Endothelial cell of umbilical vein (primary cell): ENCODE results near the gene FOCAD. TPM values are rescaled to one million over a fixed set of nuclear protein-coding genes. Genes with fewer than 3 reads are reported as not detected.
A peak's percentile ranks its signal among the peaks of the same experiment; 100 is the strongest.

Experiments
- Bru-seq: library from RNA; stranded (reverse); fragments of 400-500 nt; gene quantifications from one replicate; lab custom pipeline; 2021; lab: Mats Ljungman, UMichigan
- BruChase-seq, 2 experiments: library from RNA; stranded (reverse); fragments of 400-500 nt; gene quantifications; one replicate each; lab custom pipeline; 2021; lab: Mats Ljungman, UMichigan
- BruUV-seq: library from RNA; stranded (reverse); fragments of 400-500 nt; replicated peaks from 2 replicates; lab custom pipeline; 2021; lab: Mats Ljungman, UMichigan
- CTCF ChIA-PET: fragments of 300-600, 350-600 bp; sonication (Branson Sonifier 250); formaldehyde crosslinking; loops from one replicate; lab custom pipeline; 2021; ENCODE audit warnings: antibody characterized with exemption, inconsistent platforms; lab: Charles Lee
- POLR2A ChIA-PET: fragments of 300-600, 350-600 bp; sonication (Branson Sonifier 250); formaldehyde crosslinking; loops from one replicate; lab custom pipeline; 2021; ENCODE audit warnings: antibody characterized with exemption, inconsistent platforms; lab: Charles Lee
- DNase-seq: peaks from one replicate; pipeline ENCODE4 v3.0.0-alpha.2; 2011; ENCODE audit warnings: low read depth, low spot score
- FAIRE-seq: peaks from 2 replicates; lab custom pipeline; 2011; peaks lifted over from hg19 to GRCh38; lab: Jason Lieb, UNC
- H2AFZ ChIP-seq: 2 replicates; pipeline ENCODE4 v1.6.0; 2012; ENCODE audit warnings: low read depth, low read length, control low read depth, inconsistent platforms
- H3K27ac ChIP-seq: 2 replicates; pipeline ENCODE4 v1.5.1; 2011; ENCODE audit warnings: low read depth, mild to moderate bottlenecking, control low read depth, low read length, moderate library complexity; ENCODE audit not compliant: insufficient read depth
- H3K27me3 ChIP-seq, 2 experiments: 2 replicates each; pipeline versions ENCODE4 v1.6.0 to v1.6.1; 2011; ENCODE audit warnings: low read length in 2 of 2, mixed read lengths in 1 of 2; ENCODE audit not compliant: control insufficient read depth in 2 of 2, insufficient read depth in 2 of 2
- H3K36me3 ChIP-seq, 2 experiments: 2 replicates in 1 of 2; 3 replicates in 1 of 2; pipeline ENCODE4 v1.5.1; 2011; ENCODE audit warnings: low read length in 2 of 2, mild to moderate bottlenecking in 1 of 2, moderate library complexity in 1 of 2; ENCODE audit not compliant: control insufficient read depth in 2 of 2, insufficient read depth in 2 of 2; ENCODE audit errors: extremely low read depth in 1 of 2
- H3K4me1 ChIP-seq: 3 replicates; pipeline ENCODE4 v1.5.1; 2011; ENCODE audit warnings: mild to moderate bottlenecking, low read length; ENCODE audit not compliant: control insufficient read depth, insufficient read depth; ENCODE audit errors: extremely low read depth
- H3K4me2 ChIP-seq: 2 replicates; pipeline ENCODE4 v1.6.1; 2011; ENCODE audit warnings: low read length, control low read depth, mixed read lengths; ENCODE audit not compliant: insufficient read depth
- H3K4me3 ChIP-seq, 3 experiments: fragments of 200-600 bp in 1 of 3; sonication (generic), shearing (Covaris generic) in 1 of 3; replicated peaks in 1 of 3; 2 replicates each; pipeline ENCODE4 v1.5.1; 2011 to 2016; ENCODE audit warnings: control low read depth in 3 of 3, low read length in 3 of 3, mild to moderate bottlenecking in 2 of 3, inconsistent platforms in 1 of 3, low read depth in 1 of 3, moderate library complexity in 1 of 3; ENCODE audit not compliant: insufficient read depth in 1 of 3
- H3K79me2 ChIP-seq: 2 replicates; pipeline ENCODE4 v1.6.0; 2012; ENCODE audit warnings: low read length, inconsistent platforms; ENCODE audit not compliant: control insufficient read depth, insufficient read depth
- H3K9ac ChIP-seq: replicated peaks from 2 replicates; pipeline ENCODE3; 2011; ENCODE audit warnings: low read length, control low read depth; ENCODE audit not compliant: insufficient read depth; ENCODE audit errors: extremely low read depth
- H3K9me1 ChIP-seq: replicated peaks from 3 replicates; pipeline ENCODE4 v1.6.0; 2011; ENCODE audit warnings: mild to moderate bottlenecking, low read length; ENCODE audit not compliant: control insufficient read depth, insufficient read depth; ENCODE audit errors: extremely low read depth
- H3K9me3 ChIP-seq: replicated peaks from 2 replicates; pipeline ENCODE4 v1.5.1; 2012; ENCODE audit warnings: low read length, inconsistent platforms; ENCODE audit not compliant: control insufficient read depth, insufficient read depth
- H4K20me1 ChIP-seq: replicated peaks from 2 replicates; pipeline ENCODE3; 2011; ENCODE audit warnings: mild to moderate bottlenecking, low read length; ENCODE audit not compliant: control insufficient read depth, insufficient read depth; ENCODE audit errors: extremely low read depth
- EZH2 ChIP-seq: IDR thresholded peaks from 2 replicates; pipeline ENCODE4 v1.6.1; 2012; ENCODE audit warnings: borderline replicate concordance, low read depth, mild to moderate bottlenecking, moderate library complexity, low read length, inconsistent platforms; ENCODE audit not compliant: severe bottlenecking
- FOS ChIP-seq: IDR thresholded peaks from 2 replicates; pipeline ENCODE4 v1.6.1; 2011; ENCODE audit warnings: mild to moderate bottlenecking, low read length, moderate library complexity, borderline replicate concordance; ENCODE audit not compliant: insufficient read depth
- GATA2 ChIP-seq: IDR thresholded peaks from 2 replicates; pipeline ENCODE4 v1.7.0; 2011; ENCODE audit warnings: low read depth, mild to moderate bottlenecking, moderate library complexity, mixed read lengths, low read length; ENCODE audit not compliant: insufficient read length, insufficient read depth
- JUN ChIP-seq: IDR thresholded peaks from 2 replicates; pipeline ENCODE4 v1.6.1; 2011; ENCODE audit warnings: borderline replicate concordance, low read depth; ENCODE audit not compliant: insufficient read length, insufficient read depth
- MYC ChIP-seq: IDR thresholded peaks from one replicate; pipeline ENCODE4 v1.6.1; 2011; ENCODE audit warnings: mild to moderate bottlenecking, low read depth, low read length
- POLR2A ChIP-seq: IDR thresholded peaks from 2 replicates; pipeline ENCODE4 v1.6.1; 2012; ENCODE audit warnings: low read depth, mild to moderate bottlenecking, control low read depth, low read length
- POLR2AphosphoS5 ChIP-seq: IDR thresholded peaks from 2 replicates; pipeline ENCODE4 v1.6.1; 2012; ENCODE audit warnings: low read depth, mild to moderate bottlenecking, control low read depth, low read length, moderate library complexity; ENCODE audit not compliant: insufficient read depth
- dilution Hi-C: fragments of 300-500 bp; cut with MboI; formaldehyde crosslinking; loops from one replicate; pipeline ENCODE4 v1.15.0; 2019; ENCODE audit warnings: low sequenced_read_pairs; ENCODE audit not compliant: extremely low pct_ligation_motif_present
- intact Hi-C: fragments of 100-400 bp; cut with micrococcal nuclease; formaldehyde crosslinking; loops from one replicate; pipeline ENCODE4 v1.10.0; 2022
- long read RNA-seq: library from polyadenylated mRNA; stranded (forward); transcript quantifications from one replicate; pipeline ENCODE4 v2.0.0, GENCODE V29; 2021
- polyA minus RNA-seq, 3 experiments: library from RNA; depleted of rRNA, polyadenylated mRNA; stranded (reverse); fragments of >200 nt; gene quantifications; 1 replicate in 1 of 3; 2 replicates in 2 of 3; pipeline ENCODE4 v1.2.3, GENCODE V29; 2011
- polyA plus RNA-seq, 4 experiments: library from polyadenylated mRNA; depleted of rRNA in 3 of 4; stranded (reverse) in 3 of 4; unstranded in 1 of 4; fragments of >200 nt; gene quantifications; 2 replicates each; pipeline versions ENCODE4 v1.2.1 to v1.2.3, GENCODE V29; 2011 to 2012; ENCODE audit warnings: missing spikeins in 1 of 4
- total RNA-seq: library from RNA; stranded (reverse); gene quantifications from 2 replicates; pipeline ENCODE4 v1.2.3, GENCODE V29; 2021
- TF ChIP-seq, protein P1 (sequence below): IDR thresholded peaks from 2 replicates; pipeline ENCODE4 v1.6.1; 2011; ENCODE audit not compliant: insufficient read depth, insufficient read length

Gene FOCAD
- 59.4 and 66.9 TPM in 2 replicates for total RNA-seq
- polyA plus RNA-seq = 26.7 and 27.7 TPM in 2 replicates
- polyA plus RNA-seq (2011; cell fraction: cytosol; rRNA removed) = 31.7 and 32.3 TPM in 2 replicates
- polyA plus RNA-seq (2011; cell fraction: nucleus; rRNA removed) = 86.0 and 90.1 TPM in 2 replicates
- polyA plus RNA-seq (2012) = 47.6 and 61.4 TPM in 2 replicates
- polyA minus RNA-seq = 196 and 222 TPM in 2 replicates
- 26.6 TPM for polyA minus RNA-seq (2011; cell fraction: cytosol; rRNA and poly(A)+ RNA removed)
- 215 and 380 TPM in 2 replicates for polyA minus RNA-seq (2011; cell fraction: nucleus; rRNA and poly(A)+ RNA removed)
- Bru-seq, nascent RNA = percentile 91 among the genes with signal in this experiment
- BruChase-seq, experiment 1, labeled RNA remaining after a 6-hour chase = percentile 62 among the genes with signal in this experiment
- BruChase-seq, experiment 2, labeled RNA remaining after a 2-hour chase = percentile 73 among the genes with signal in this experiment
- long read RNA-seq, full-length matches to known transcripts = 19 of 114 reads
- long read RNA-seq, partial matches to known transcripts = 25 of 114 reads
- long read RNA-seq, other reads (novel, unspliced or antisense) = 70 of 114 reads

DNA sequence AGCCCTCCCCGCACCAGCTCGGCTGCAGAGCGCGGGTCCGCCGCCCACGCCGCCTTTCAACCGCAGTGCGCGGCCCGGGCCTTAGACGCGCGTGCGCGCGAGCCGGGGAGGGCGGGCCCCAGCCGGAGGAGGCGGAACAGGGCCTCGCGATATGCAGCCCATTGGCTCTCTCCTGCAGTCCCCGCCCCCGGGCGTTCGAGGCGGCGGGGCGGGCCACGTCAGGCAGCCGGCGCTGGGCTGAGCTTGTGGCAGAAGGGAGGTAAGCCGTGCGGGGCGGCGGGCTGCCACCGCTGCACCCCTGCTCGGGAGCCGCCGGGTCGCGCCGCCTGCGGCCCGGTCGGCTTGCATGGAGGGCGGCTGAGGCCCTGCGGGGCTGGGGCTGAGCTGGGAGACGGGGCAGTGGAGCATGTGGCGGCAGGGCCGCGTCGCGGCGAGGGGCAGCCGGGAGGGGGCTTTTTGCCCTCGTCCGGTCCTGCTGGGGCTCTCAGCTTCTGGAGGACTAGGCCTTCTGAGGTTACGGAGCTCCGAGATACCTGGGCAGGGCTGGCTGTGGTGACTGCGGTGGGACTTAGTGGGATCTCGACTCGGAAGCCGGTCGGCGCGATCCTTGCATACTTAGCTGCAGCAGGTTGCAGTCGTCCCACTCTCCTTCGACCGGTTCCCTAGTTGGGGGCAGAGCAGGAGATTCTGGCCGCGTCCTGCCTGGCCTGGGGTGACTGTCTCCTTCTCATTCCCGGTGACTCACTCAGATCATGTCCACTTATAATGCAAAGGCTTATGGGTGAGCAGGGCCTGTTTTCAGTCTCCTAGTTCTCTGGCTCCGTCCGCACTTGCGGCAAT, at the start of gene FOCAD:
Gene FOCAD, plus strand, starts transcription at position 225 of the 840 bp plus-strand sequence. CDS start 31,095 bp downstream, outside the sequence.
- dilution Hi-C loops = no loop called here

More for the DNA sequence above, at the start of gene FOCAD:
- Histone ChIP-seq H3K4me1 (peaks cover 30% of the 10 kb centered on the region), H4K20me1 (peaks cover 3% of the 10 kb centered on the region), H3K27me3 (no peaks in the 10 kb centered on the region), H3K4me2 (peak within 1 kb of the TSS; percentile 98), H3K9me3 (no peaks in the 10 kb centered on the region), H3K9me1 (no peaks in the 10 kb centered on the region), H3K9ac (peak within 1 kb of the TSS; percentile 92), H3K27ac (peak within 1 kb of the TSS; percentile 91), H2AFZ (peak within 1 kb of the TSS; percentile 88), H3K4me3 (peak within 1 kb of the TSS; percentile 69 to 83 (median 73)), H3K36me3 (no peaks in the 10 kb centered on the region), H3K79me2 (peaks cover 38% of the 10 kb centered on the region)
- FAIRE-seq = peak; percentile 62
- POLR2A ChIA-PET = interaction anchor here (0.8 to 3.0 kb wide), 11 partner anchors 10 to 104 kb away, joined by 3 to 26 read pairs (median 7); partner anchors contain the start of gene MLLT3
- intact Hi-C loops = loop anchor here (1.0 to 5.0 kb wide), 3 partner anchors 62 to 328 kb away; partner anchors contain the start of gene MLLT3
- TF ChIP-seq FOS (peak; percentile 84), MYC (no peak), POLR2AphosphoS5 (peak; percentile 95), GATA2 (no peak), POLR2A (peak; percentile 97), JUN (peak; percentile 69), EZH2 (no peak)
- TF ChIP-seq, protein P1, sequence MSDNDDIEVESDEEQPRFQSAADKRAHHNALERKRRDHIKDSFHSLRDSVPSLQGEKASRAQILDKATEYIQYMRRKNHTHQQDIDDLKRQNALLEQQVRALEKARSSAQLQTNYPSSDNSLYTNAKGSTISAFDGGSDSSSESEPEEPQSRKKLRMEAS = no peak
- BruUV-seq = no TSS peak
- CTCF ChIA-PET = interaction anchor here (0.7 to 3.2 kb wide), 21 partner anchors 10 to 327 kb away, joined by 3 to 49 read pairs (median 3); partner anchors contain the start of gene MLLT3
- peak; percentile 97 for DNase-seq
